Sciatic nerve (tissue), 2 donors: Measurements from ENCODE around the gene GJC2. TPM values are rescaled to one million over a fixed set of nuclear protein-coding genes. Genes with fewer than 3 reads are reported as not detected.
A peak's percentile ranks its signal among the peaks of the same experiment; 100 is the strongest.

Experiments
- ATAC-seq: fragments of 200-7000 bp; cut with Tn5 transposase; one replicate; pipeline ENCODE4 v1.9.1; 2020; ENCODE audit warnings: mild to moderate bottlenecking, moderate library complexity
- DNase-seq: peaks from one replicate; pipeline ENCODE4 v3.0.0-alpha.2; 2020; ENCODE audit warnings: low spot score
- intact Hi-C: fragments of 100-400 bp; cut with DNase I; formaldehyde crosslinking; loops from one replicate; pipeline ENCODE4 v1.14.2; 2022
- total RNA-seq: library from RNA; stranded (reverse); fragmentation: NEBNext Ultra II Directional; extraction: Animal tissue kit (Norgen Biotek cat#: 25700); gene quantifications from one replicate; pipeline ENCODE4 v1.2.1, GENCODE V29; 2021
- donor health status: DM: no; HTN: no; CAD: no.
- donor health status: DM: no; HTN: no; CAD: no.

GJC2 gene
- 10.5 TPM for total RNA-seq

GRCh38 chr1:228149406-228150119 lies at the start of gene GJC2:
TSS of gene GJC2 (plus strand) at chr1:228149930. CDS start at chr1:228157759, 7,829 bp downstream.
- intact Hi-C loops: no loop called here
- ATAC-seq (peak; percentile 69), DNase-seq (peak; percentile 78)

- intact Hi-C loops: no loop called here
- DNase-seq (peak; percentile 61), ATAC-seq (no peak)
Measured at GRCh38 chr1:228100822-228101613, 48.7 kb upstream of the GJC2 start.

- intact Hi-C loops: no loop called here
- ATAC-seq (no peak), DNase-seq (peak; percentile 59)
Measured at GRCh38 chr1:228101614-228101993, 48.1 kb upstream of the GJC2 start.

- ATAC-seq (no peak), DNase-seq (peak; percentile 70)
- intact Hi-C loops: no loop called here
Measured at GRCh38 chr1:228101994-228102790, 47.5 kb upstream of the GJC2 start.

- peak; percentile 95 for DNase-seq
- ATAC-seq: peak; percentile 94
- intact Hi-C loops: no loop called here
Measured at GRCh38 chr1:228102791-228103620, 46.7 kb upstream of the GJC2 start, which contains the start of gene C1orf35. TSS of gene C1orf35 (minus strand) at chr1:228103325. CDS start at chr1:228103227, 98 bp downstream.

GRCh38 chr1:228104526-228105269 lies 45.0 kb upstream of the GJC2 start:
- ATAC-seq: no peak
- no peak for DNase-seq
- intact Hi-C loops: no loop called here

- DNase-seq (no peak), ATAC-seq (no peak)
- intact Hi-C loops: no loop called here
Measured at GRCh38 chr1:228105270-228105995, 44.3 kb upstream of the GJC2 start.

- intact Hi-C loops: no loop called here
- no peak for DNase-seq
- no peak for ATAC-seq
Measured at GRCh38 chr1:228105996-228106799, 43.5 kb upstream of the GJC2 start.

GRCh38 chr1:228106800-228107054 lies 43.0 kb upstream of the GJC2 start:
- intact Hi-C loops: no loop called here
- no peak for DNase-seq
- no peak for ATAC-seq

- no peak for ATAC-seq
- intact Hi-C loops: no loop called here
- no peak for DNase-seq
Measured at GRCh38 chr1:228107636-228108035, 42.1 kb upstream of the GJC2 start.

- intact Hi-C loops: no loop called here
- no peak for DNase-seq
Measured at GRCh38 chr1:228108055-228108690, 41.6 kb upstream of the GJC2 start.

GRCh38 chr1:228108742-228109072 lies 41.0 kb upstream of the GJC2 start:
- ATAC-seq: no peak
- intact Hi-C loops: no loop called here
- no peak for DNase-seq

More at GRCh38 chr1:228108055-228108690, 41.6 kb upstream of the GJC2 start:
- no peak for ATAC-seq

GRCh38 chr1:228109073-228109961 lies 40.4 kb upstream of the GJC2 start, which contains the start of gene MRPL55:
TSS of gene MRPL55 (minus strand) at chr1:228109299. CDS start at chr1:228108260, 1,039 bp downstream.
- intact Hi-C loops: no loop called here
- peak; percentile 98 for ATAC-seq
- peak; percentile 99 for DNase-seq

- intact Hi-C loops: no loop called here
- DNase-seq (no peak), ATAC-seq (peak; percentile 12)
Measured at GRCh38 chr1:228109962-228110488, 39.7 kb upstream of the GJC2 start.

GRCh38 chr1:228110556-228110955 lies 39.2 kb upstream of the GJC2 start:
- intact Hi-C loops: no loop called here
- ATAC-seq (no peak), DNase-seq (no peak)
